Brain pericyte (primary cell): ENCODE data around the gene ZFR.
"Not testable (repeated sequence)": the region's sequence is repeated elsewhere in the genome, so short reads cannot be mapped to it uniquely, and the experiment has no call there.

Experiments used
- DNase-seq: peaks from one replicate; pipeline ENCODE4 v3.0.0-alpha.2; 2012; ENCODE audit warnings: low read depth, low spot score

The ZFR gene

DNA sequence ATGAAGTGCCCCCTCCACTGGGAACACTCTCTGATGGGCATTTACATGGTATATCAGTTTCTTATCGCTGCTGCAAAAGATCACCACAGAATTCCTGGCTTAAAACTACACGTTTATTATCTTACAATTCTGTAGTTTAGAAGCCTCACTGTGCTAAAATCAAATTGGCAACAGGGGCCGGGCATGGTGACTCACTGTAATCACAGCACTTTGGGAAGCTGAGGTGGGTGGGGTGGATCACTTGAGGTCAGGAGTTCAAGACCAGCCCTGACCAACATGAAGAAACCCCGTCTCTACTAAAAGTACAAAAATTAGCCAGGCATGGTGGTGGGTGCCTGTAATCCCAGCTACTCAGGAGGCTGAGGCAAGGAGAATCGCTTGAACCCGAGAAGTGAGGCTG, 7.8 kb upstream of the ZFR start:
- not testable (repeated sequence) for DNase-seq

DNA sequence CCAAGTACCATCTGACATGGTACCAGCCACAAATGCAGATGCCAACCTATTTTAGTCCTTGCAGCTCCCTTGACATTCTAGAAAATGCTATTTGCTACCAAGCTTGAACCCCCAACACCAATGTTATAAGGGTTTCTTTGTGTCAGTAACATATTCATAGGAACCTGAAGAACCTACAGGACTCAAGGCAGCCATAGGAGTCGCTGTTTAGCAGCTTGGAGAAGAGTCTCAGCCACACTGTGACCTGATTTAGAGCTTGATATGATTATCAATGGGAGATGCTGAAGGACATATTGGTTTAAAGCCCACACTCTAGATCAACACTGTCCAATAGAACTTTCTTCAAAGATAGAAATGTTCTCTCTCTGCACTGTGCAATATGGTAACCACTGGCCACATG, 6.4 kb upstream of the ZFR start:
- DNase-seq = no peak

DNA sequence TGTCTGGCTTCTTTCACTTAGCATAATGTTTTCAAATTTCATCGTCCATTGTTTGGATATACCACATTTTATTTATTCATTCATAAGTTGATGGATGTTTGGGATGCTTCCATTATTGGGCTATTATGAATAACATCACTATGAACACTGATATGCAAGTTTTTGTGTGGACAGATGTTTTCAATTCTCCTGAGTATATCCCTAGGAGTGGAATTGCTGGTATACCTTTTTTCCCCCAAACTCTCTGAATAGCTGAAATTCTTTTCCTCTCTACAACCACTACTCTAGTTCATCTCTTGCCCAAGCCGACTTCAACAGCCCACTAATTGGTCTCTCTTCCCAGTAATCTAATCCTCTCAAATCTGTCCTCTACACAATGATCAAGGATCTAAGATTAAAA, 4.7 kb upstream of the ZFR start:
- DNase-seq = no peak

DNA sequence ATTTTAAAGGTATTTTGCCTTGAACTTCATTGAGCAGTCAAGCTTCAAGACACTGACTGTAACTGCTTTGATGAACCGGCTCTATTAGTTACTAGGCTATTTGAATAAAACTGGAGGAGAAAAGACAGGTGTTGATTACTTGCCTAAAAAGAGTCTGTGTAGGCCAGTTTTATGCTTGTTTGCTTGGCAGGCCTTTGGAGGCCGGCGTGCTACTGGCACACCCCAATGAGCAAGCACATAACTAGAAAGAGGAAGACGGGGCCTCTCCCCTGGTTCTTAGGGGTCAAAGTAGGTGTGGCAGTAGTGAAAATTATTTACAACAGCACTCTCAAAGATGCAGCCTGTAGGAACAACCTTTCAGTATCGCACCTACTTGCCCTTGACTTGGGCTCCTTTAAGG, 2.1 kb upstream of the ZFR start:
- no peak for DNase-seq

DNA sequence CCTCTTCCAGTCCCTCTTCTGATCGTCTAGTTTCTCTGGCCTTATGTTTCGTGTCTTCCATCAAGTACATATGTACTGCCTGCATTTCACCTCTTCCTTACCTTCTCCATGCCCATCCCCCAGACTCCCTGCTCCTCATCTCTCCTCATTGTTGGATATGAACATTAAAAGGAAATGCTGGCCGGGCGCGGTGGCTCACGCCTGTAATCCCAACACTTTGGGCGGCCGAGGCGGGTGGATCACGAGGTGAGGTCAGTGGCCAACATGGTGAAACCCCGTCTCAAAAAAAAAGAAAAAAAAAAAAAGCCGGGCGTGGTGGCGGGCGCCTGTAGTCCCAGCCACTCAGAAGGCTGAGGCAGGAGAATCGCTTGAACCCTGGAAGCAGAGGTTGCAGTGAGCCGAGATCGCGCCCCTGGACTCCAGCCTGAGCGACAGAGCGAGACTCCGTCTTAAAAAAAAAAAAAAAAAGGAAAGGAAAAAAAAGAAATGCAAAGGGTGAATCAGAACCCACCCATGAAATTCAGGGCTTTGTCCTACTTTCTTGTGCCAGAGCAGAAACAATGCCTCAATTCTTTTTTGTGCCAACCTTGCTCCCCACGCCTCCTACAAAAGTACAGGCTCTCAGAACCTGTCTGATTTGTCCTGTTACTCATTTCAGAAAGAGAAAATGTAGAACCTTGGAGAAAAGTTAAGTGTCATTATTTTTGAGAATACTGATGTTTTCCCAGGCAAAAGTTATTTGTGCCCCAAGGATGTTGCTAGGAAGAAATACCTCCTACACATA, 1.5 kb upstream of the ZFR start:
- DNase-seq = no peak

DNA sequence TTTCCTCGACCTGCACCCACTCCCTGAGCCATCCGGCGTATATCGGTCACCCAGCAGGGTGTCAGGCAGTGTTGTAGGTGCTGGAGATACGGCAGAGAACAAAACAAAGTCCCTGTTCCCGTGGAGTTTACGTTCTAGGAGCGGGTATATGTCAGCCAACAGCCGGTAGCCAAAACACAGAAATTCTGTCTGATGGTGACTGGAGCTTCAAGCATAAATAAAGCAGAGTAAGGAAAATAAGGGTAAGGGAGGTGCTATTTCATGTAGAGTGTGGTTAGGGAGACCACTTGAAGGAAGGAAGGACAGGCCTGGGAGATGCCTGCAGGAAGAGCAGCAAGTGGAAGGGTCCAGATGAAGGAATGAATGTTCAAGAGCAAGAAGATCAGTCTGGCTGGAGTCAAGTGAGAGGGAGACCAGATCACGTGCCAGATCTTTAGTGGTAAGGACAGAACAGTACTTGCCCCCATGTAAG, 783 bp upstream of the ZFR start:
- DNase-seq = no peak

DNA sequence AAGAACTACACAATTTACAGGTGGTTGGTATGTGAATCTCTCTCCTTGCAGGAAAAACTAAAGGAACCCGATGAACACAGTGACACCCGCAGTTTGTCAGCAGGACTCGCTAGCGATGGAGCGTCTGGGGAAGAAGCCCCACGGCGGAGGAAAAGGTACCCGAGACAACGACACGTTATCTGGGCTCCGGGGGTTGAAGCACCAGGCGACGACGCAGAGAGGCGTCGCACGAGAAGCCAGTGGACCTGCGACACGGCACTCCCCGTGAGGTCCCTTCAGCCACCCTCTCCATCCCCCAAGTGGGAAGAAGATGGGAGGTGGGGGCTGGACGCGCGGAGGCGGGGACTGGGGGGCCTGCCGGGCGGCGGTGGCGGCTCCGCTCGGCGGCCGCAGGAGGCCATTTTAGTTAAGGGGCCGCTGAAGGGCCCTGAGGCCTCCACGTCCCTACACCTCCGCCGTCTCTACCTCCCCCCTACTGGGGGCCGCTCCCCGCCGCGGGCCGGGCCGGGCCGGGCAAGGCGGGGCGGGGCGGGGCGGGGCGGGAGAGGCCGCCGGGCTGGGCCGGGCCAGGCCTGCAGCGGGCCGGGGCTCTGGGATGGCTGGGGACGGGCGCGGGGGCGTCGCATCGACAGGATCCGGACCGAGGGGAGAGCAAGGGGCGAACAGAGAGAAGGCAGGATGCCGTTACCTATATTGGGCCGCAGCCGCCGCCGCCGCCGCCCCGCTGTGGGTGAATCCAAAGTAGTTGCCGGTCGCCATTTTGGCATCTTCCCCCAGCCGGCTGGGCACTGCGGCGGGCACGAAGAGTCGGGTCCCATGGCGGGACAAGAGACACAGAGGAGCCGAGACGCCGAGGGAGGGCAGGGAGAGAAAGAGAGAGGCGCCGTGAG, 754 bp downstream of the ZFR start:
- peak; percentile 22 for DNase-seq

DNA sequence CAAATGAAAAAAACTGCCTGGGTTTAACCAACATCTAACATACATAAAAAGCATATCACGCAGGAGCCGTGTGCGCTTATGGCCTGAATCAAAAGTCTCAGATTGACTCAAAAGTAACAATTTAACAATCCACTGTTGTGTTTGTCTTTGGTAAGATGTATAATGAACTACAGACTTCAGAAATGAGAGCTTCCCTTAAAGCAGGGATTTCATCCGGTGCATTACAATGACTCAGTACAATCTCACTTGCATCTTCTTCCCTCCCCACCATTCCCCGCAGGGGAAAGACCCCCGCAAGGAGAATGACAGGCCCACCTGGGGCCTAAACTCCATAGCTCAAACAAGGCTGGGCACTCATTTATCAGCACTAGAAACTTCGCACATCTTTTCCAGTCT, 1.4 kb downstream of the ZFR start:
- no peak for DNase-seq

DNA sequence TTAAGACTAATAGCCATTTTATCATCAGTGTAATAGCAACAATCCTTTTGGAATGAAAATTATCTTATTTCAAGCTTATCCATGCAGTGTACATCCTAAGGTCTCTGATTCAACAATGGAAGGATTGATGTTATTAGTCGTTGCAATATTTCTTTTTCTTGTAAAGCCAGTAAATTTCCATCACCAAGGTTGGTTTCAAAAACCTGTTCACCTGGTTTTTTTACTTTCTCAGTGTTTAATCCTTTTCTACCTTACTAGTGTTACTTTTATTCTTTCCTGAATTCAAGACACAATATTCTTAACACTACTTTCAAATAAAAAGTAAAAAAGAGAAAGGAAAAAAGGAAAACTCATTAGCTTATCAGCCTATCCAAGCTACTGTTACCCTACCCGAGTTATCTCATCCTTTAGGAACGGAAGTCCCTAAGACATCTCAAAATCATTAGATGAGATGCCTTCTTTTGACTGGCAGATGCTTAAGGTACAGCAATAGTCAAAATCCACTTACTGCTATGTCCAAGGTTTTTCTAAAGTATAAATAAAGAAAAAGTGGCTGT, 5.4 kb downstream of the ZFR start:
- no peak for DNase-seq

DNA sequence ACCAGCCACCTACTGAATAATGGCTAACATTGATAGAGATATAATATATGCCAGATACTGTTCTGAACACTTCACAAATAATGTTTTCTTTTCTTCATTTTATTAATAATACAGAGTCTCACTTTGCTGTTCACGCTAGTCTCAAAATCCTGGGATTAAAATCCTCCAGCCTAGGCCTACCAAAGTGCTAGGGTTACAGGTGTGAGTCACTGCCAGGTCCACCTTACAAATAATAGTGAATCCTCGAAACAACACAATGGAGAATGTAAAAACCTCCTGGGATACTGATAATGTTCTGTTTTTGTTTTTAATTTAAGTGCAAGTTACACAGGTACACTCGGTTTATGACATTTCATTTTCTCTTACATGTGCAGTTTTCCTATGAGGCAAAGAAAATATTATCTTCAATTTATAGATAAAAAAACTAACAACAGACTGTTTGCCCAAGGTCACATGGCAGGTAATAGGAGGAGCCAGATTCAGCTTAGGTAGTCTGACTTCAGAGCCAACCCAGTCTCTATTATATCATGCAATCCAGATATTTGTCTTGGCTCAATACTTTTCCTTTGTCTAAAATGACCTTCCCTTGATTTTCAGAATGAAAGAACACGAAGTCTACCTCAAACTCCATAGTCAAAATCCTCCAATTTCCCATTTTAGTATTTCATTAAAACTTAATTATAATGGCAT, 7.8 kb downstream of the ZFR start:
- DNase-seq = no peak

DNA sequence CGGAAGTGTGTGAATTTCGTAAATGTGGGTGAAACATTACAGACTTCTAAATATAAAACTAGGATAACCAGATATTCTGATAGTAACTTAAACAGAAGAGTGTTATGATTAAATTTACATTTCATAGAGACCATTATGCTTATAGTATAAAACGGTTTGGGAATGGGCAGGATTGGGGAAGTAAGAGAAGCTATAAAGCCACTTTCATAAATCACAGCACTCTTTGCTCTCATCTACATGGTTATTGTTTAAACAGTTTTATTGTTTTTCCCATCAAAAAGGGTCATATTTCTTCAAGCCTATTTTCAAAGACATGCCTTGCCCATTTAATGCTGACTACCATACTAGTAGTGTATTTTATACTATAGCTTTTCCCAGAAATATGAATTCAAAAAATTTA, 9.2 kb downstream of the ZFR start:
- DNase-seq = no peak

DNA sequence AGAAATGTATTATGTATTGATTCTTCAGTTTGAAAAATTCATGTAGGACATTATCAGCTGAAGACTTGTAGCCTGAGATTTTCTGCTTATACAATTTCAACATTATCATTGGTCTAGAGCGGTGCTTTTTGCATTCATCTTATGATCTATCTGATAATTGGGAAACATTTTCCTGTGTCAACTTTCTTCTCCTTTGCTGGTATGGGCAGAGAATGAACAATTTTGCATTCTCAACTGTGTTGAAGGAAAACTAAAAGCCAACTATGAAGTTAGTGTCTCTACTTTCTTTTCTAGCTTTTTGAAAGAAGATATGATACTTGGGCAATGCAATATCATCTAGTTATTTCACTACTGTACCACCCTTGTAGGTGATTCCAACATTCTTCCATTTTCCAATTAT, 10.3 kb downstream of the ZFR start:
- no peak for DNase-seq

DNA sequence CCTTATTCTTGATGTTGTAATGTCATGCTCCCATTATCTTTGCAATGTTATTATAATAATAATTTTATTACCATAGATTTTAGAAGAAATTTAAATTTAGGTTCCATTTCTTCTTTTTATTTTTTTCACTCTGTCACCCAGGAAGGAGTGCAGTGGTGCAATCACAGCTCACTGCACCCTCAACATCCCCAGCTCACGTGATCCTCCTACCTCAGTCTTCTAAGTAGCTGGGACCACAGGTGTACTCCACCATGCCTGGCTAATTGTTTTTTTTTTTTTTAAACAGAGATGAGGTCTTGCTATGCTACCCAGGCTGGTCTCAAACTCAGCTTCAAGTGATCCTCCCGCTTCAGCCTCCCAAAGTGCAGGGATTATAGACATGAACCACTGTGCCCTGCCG, 11.9 kb downstream of the ZFR start:
- DNase-seq = no peak

DNA sequence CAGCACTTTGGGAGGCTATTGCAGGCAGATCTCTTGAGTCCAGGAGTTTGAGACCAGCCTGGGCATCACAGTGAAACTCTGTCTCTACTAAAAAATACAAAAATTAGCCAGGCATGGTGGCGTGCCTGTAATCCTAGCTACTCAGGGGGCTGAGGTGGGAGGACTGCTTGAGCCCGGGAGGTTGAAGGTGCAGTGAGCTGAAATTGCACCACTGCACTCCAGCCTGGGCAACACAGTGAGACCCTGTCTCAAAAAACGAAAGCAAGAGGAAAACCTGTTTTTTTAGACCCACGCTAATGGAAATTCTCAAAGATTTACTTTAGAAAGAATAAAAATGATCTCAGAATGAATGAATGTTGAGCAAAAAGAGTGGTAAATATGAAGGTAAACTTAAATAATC, 13.7 kb downstream of the ZFR start:
- not testable (repeated sequence) for DNase-seq

DNA sequence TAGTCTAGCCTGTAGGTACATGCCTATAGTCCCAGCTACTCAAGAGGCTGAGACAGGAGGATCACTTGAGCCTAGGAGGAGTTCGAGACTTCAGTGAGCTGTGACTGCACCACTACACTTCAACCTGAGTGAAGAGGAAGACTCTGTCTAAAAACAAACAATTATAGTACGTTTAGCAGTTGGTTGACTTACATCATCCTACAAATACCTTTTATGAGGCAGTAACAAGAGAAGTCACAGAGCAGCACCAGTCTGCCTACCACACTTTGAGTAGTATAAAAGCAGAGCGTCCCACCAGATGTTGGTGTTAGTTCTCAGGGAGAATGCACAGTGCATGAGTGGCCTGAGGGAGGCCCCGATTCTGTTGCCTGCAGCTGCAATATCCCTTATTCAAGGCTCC, 16.1 kb downstream of the ZFR start:
- DNase-seq = no peak

DNA sequence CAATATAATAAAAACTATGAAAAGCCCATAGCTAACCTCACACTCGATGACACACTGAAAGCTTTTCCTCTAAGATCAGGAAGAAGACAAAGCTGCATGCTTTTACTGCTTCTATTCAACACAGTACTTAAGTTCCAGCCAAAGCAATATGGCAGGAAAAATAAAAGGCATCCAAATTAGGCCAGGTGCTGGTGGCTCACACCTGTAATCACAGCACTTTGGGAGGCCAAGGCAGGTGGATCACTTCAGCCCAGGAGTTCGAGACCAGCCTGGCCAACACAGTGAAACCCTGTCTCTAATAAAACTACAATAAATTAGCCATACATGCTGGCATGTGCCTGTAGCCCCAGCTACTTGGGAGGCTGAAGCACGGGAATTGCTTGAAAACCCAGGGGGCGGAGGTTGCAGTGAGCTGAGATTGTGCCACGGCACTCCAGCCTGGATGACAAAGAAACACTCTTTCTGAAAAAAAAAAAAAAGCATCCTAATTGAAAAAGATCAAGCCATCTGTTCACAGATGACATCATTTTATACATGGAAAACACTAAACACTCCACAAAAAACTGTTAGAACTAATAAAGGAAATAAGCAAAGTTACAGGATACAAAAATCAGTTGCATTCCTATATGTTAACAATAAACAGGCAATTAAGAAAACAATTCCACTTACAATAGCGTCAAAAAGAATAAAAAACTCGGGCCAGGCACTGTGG, 17.9 kb downstream of the ZFR start:
- no peak for DNase-seq

DNA sequence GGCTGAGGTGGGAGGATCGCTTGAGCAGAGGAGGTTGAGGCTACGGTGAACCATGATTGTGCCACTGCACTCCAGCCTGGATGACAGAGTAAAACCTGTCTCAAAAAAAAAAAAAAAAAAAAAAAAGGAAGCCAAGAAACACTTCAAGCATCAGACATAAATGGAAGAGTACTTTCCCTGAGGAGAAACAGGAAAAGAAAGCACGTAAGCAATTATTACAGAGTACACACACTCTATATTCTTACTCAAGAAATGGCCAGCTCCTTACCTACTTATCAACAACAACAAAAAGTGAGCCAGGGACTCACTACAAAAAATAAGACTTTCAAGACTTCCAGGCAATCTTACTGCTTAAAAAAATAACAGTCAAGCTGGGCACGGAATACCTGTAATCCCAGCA, 21.8 kb downstream of the ZFR start:
- no peak for DNase-seq

DNA sequence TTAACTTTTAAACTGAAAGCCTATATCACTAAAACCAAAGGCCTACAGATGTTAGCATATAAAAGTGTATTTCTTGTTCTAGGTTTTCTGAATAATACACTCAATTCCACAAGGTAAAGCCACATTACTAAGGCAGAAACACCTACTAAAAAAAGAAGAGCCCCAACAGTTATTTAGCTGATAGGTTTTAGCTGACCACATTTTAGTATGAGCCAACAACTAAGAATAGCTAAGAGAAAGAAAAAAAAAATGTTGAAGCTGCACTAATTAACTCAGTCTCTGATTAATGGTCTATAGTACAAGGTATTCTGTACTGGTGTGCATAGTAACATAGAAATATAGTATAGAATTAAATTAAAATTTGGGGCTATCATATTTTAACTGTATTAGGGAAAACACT, 23.5 kb downstream of the ZFR start:
- no peak for DNase-seq

DNA sequence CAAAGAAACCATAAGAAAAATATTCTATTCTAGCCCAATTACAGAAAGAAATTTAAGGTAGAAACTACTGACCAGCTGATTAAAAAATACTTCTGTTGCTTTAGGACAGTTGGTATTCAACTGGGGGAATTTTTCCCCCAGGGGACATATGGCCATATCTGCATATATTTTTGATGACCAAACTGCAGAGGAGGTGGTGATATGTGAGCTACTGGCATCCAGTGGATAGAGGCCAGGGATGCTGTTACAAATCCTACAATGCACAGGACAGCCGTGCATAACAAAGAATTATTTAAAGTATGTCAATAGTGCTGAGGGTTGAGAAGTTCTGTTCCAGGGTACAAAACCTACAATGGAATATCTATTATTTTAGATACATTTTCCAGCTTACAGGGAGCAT, 24.0 kb downstream of the ZFR start:
- no peak for DNase-seq

DNA sequence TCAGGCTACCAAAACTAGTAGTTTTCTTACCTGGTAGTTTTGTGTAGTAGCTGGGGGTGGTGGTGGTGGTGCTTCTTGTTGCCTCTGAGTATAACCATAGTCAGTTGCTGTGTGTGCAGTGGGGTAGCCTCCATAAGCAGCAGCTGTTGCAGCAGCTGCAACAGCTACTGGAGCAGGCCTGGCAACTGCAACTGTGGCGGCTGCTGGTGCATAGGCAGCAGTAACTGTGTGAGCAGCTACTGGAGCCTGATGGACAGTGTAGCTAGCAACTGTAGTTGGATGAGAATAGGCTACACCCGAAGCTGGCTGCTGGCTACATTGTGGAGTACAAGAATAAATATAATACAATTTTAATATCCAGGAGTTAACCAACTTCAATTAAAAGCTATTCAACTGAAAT, 24.7 kb downstream of the ZFR start:
- DNase-seq = no peak

DNA sequence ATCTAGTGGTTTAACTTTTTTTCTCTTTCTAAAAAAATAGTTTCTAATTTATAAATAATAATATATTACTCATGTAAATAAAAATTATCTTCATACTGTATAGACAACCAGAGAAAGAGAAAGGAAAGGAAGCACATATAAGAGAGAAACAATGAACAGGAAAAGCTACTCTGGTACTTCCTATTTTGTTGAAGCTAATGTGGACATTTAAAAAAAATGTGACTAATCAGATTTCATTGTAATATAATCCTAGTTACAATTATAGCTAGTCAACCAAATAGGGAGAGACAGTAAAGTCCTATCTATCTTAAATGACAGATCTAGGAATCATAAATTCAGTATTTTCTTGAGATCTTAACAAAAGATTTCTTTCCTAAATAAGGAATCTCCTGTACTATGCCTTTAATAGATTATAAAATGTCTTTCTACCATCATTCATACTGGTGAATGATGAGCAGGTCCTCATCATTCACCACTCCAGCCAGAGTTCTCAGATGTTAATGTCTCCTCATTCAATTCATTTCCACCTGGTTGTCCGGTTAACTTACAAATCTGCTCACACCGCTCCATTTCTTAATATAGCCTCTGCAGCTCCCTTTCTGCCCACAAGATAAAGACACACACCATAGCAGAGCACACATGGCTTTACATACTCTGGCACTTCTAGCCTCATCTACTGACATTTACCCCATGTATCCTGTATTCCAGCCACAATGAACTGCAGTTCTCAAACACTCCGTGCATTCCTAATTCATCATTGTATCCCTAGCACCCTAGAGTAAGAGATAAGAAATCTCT, 30.9 kb downstream of the ZFR start:
- no peak for DNase-seq
